Measurements from ENCODE around the gene CAMK1D.

The CAMK1D gene

DNA sequence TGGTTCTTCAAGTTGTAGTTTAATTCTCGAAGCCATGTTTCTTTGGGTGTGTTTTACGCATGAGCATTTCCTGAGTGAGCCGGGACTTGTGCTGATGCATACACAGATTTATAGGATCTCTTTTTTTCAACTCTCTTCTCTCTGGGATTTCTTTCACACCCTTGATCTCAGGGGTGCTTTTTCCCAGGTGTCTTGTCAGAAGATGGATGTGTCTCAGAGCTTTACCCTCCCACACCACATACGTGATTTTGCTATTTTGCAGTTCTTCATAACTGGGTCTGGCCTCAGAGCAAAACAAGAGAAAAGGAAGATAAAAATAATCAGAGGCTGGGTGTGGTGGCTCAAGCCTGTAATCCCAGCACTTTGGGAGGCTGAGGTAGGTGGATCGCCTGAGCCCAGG lies 177.0 kb downstream of the CAMK1D start:
- H3K27ac ChIP-seq: no peak overlapping the region
- H3K27me3 ChIP-seq (ENCODE audit: insufficient read depth, low read depth): no peaks in the 10 kb centered on the region
- no peaks in the 10 kb centered on the region for H4K20me1 ChIP-seq (ENCODE audit: insufficient read depth)
- H3K4me3 ChIP-seq (IDR thresholded peaks at IDR 0.05; ENCODE audit: insufficient read depth, low read depth, low read length): no peak overlapping the region
- no peak overlapping the region for H3K9ac ChIP-seq
- no peak overlapping the region for H3K4me2 ChIP-seq
- H3K4me1 ChIP-seq (ENCODE audit: low read depth, poor library complexity, severe bottlenecking): no peaks in the 10 kb centered on the region
- TF ChIP-seq CTCF (conservative IDR thresholded peaks at IDR 0.05; ENCODE audit: low read depth, low read length): no peak
- H3K36me3 ChIP-seq (ENCODE audit: insufficient read depth): no peaks in the 10 kb centered on the region
- H3K79me2 ChIP-seq (ENCODE audit: insufficient read depth, low read depth): no peaks in the 10 kb centered on the region
- H2AFZ ChIP-seq (ENCODE audit: low read depth): no peak overlapping the region

DNA sequence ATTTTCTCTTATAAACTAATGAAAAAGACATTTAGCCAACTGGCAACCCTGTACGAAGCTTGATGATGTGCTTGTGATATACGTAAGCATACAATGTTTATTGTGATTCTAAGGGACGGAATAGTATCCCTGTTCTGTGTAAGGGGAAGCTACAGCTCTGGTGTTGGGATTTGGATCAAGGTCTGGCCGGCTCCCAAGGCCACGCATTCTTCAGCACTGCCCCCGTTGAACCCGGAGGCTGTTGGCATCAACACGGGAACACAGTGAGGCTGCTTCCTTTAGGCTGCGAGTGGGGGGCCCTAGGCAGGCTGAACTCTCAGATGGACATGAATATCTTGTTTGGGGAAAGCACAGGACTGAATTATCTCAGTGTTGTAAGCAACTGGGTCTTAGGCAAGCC lies 180.6 kb downstream of the CAMK1D start:
- Histone ChIP-seq H3K27me3 (ENCODE audit: insufficient read depth, low read depth) (no peaks in the 10 kb centered on the region), H4K20me1 (ENCODE audit: insufficient read depth) (no peaks in the 10 kb centered on the region), H3K4me1 (ENCODE audit: low read depth, poor library complexity, severe bottlenecking) (no peaks in the 10 kb centered on the region), H3K4me2 (no peak overlapping the region), H3K36me3 (ENCODE audit: insufficient read depth) (no peaks in the 10 kb centered on the region), H2AFZ (ENCODE audit: low read depth) (no peak overlapping the region), H3K4me3 (IDR thresholded peaks at IDR 0.05; ENCODE audit: insufficient read depth, low read depth, low read length) (no peak overlapping the region), H3K79me2 (ENCODE audit: insufficient read depth, low read depth) (no peaks in the 10 kb centered on the region), H3K9ac (no peak overlapping the region), H3K27ac (no peak overlapping the region)
- no peak for TF ChIP-seq CTCF (conservative IDR thresholded peaks at IDR 0.05; ENCODE audit: low read depth, low read length)

- Histone ChIP-seq H3K79me2 (ENCODE audit: insufficient read depth, low read depth) (0 out of 2 replicates have a peak, but pooled peaks cover 3% of the 10 kb centered on the region), H3K9ac (no peak overlapping the region), H3K4me2 (no peak overlapping the region), H3K4me3 (IDR thresholded peaks at IDR 0.05; ENCODE audit: insufficient read depth, low read depth, low read length) (no peak overlapping the region), H2AFZ (ENCODE audit: low read depth) (no peak overlapping the region), H3K27ac (no peak overlapping the region), H4K20me1 (ENCODE audit: insufficient read depth) (no peaks in the 10 kb centered on the region), H3K36me3 (ENCODE audit: insufficient read depth) (no peaks in the 10 kb centered on the region), H3K27me3 (ENCODE audit: insufficient read depth, low read depth) (no peaks in the 10 kb centered on the region), H3K4me1 (ENCODE audit: low read depth, poor library complexity, severe bottlenecking) (no peaks in the 10 kb centered on the region)
- TF ChIP-seq CTCF (conservative IDR thresholded peaks at IDR 0.05; ENCODE audit: low read depth, low read length): no peak
Measured at GRCh38 chr10:12531305-12532220, 182.2 kb downstream of the CAMK1D start.

DNA sequence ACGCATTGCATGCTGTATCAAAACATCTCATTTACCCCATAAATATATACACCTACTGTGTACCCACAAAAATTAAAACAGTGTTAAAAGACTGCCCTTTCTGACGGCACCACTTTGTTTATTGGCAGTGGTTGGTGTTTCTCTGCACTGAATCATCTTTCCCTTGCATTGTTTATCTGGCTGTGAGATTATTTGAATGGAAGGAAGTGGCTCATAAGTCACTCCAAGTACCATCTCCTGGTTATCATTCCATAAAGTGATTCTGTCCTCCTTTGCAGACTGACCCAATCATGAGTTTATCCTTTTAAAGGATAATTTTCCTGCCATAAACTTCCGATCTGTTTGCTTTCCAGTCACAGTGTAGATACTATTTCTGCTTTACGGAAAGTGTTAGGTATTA lies 183.8 kb downstream of the CAMK1D start:
- Histone ChIP-seq H3K4me3 (IDR thresholded peaks at IDR 0.05; ENCODE audit: insufficient read depth, low read depth, low read length) (no peak overlapping the region), H3K36me3 (ENCODE audit: insufficient read depth) (no peaks in the 10 kb centered on the region), H3K27me3 (ENCODE audit: insufficient read depth, low read depth) (no peaks in the 10 kb centered on the region), H3K79me2 (ENCODE audit: insufficient read depth, low read depth) (0 out of 2 replicates have a peak, but pooled peaks cover 6% of the 10 kb centered on the region), H3K4me2 (no peak overlapping the region), H3K4me1 (ENCODE audit: low read depth, poor library complexity, severe bottlenecking) (peaks cover 4% of the 10 kb centered on the region), H4K20me1 (ENCODE audit: insufficient read depth) (no peaks in the 10 kb centered on the region), H3K9ac (no peak overlapping the region), H2AFZ (ENCODE audit: low read depth) (no peak overlapping the region), H3K27ac (no peak overlapping the region)
- TF ChIP-seq CTCF (conservative IDR thresholded peaks at IDR 0.05; ENCODE audit: low read depth, low read length): no peak
